ENCODE data around the gene JAZF1.
A peak's percentile ranks its signal among the peaks of the same experiment; 100 is the strongest.

The JAZF1 gene

GRCh38 chr7:28044825-28045224 lies 135.8 kb downstream of the JAZF1 start:
- DNase-seq (ENCODE audit: low read depth in 1 of 2, low spot score in 1 of 2): no peak
- TF ChIP-seq JUND (IDR thresholded peaks at IDR 0.05; ENCODE audit: low read depth): no peak
- in situ Hi-C loops (cut with HindIII; ENCODE audit: low pct_unique_long_range_greater_than_20kb, low sequenced_read_pairs): no loop called here

GRCh38 chr7:28042721-28043120 lies 137.9 kb downstream of the JAZF1 start:
- DNase-seq (ENCODE audit: low read depth in 1 of 2, low spot score in 1 of 2): no peak
- TF ChIP-seq JUND (IDR thresholded peaks at IDR 0.05; ENCODE audit: low read depth): no peak
- in situ Hi-C loops (cut with HindIII; ENCODE audit: low pct_unique_long_range_greater_than_20kb, low sequenced_read_pairs): no loop called here

GRCh38 chr7:28041508-28042314 lies 138.9 kb downstream of the JAZF1 start:
- DNase-seq (ENCODE audit: low read depth in 1 of 2, low spot score in 1 of 2): peak in 1 of 2 experiments; percentile 87
- in situ Hi-C loops (cut with HindIII; ENCODE audit: low pct_unique_long_range_greater_than_20kb, low sequenced_read_pairs): no loop called here
- peak; percentile 93 for TF ChIP-seq JUND (IDR thresholded peaks at IDR 0.05; ENCODE audit: low read depth)

- DNase-seq (ENCODE audit: low read depth in 1 of 2, low spot score in 1 of 2): no peak
- no peak for TF ChIP-seq JUND (IDR thresholded peaks at IDR 0.05; ENCODE audit: low read depth)
- in situ Hi-C loops (cut with HindIII; ENCODE audit: low pct_unique_long_range_greater_than_20kb, low sequenced_read_pairs): no loop called here
Measured at GRCh38 chr7:28038175-28038797, 142.3 kb downstream of the JAZF1 start.

GRCh38 chr7:28037220-28038010 lies 143.2 kb downstream of the JAZF1 start:
- TF ChIP-seq JUND (IDR thresholded peaks at IDR 0.05; ENCODE audit: low read depth): no peak
- peak in 1 of 2 experiments; percentile 20 for DNase-seq (ENCODE audit: low read depth in 1 of 2, low spot score in 1 of 2)
- in situ Hi-C loops (cut with HindIII; ENCODE audit: low pct_unique_long_range_greater_than_20kb, low sequenced_read_pairs): no loop called here

GRCh38 chr7:28036696-28037095 lies 143.9 kb downstream of the JAZF1 start:
- in situ Hi-C loops (cut with HindIII; ENCODE audit: low pct_unique_long_range_greater_than_20kb, low sequenced_read_pairs): no loop called here
- TF ChIP-seq JUND (IDR thresholded peaks at IDR 0.05; ENCODE audit: low read depth): peak; percentile 86
- peak in 1 of 2 experiments; percentile 76 for DNase-seq (ENCODE audit: low read depth in 1 of 2, low spot score in 1 of 2)

- in situ Hi-C loops (cut with HindIII; ENCODE audit: low pct_unique_long_range_greater_than_20kb, low sequenced_read_pairs): no loop called here
- peak in 1 of 2 experiments; percentile 33 for DNase-seq (ENCODE audit: low read depth in 1 of 2, low spot score in 1 of 2)
- no peak for TF ChIP-seq JUND (IDR thresholded peaks at IDR 0.05; ENCODE audit: low read depth)
Measured at GRCh38 chr7:28033386-28033785, 147.2 kb downstream of the JAZF1 start.

- in situ Hi-C loops (cut with HindIII; ENCODE audit: low pct_unique_long_range_greater_than_20kb, low sequenced_read_pairs): no loop called here
- DNase-seq (ENCODE audit: low read depth in 1 of 2, low spot score in 1 of 2): peak in 1 of 2 experiments; percentile 30
- TF ChIP-seq JUND (IDR thresholded peaks at IDR 0.05; ENCODE audit: low read depth): no peak
Measured at GRCh38 chr7:28032738-28033380, 147.7 kb downstream of the JAZF1 start.

GRCh38 chr7:28029051-28029450 lies 151.5 kb downstream of the JAZF1 start:
- DNase-seq (ENCODE audit: low read depth in 1 of 2, low spot score in 1 of 2): no peak
- in situ Hi-C loops (cut with HindIII; ENCODE audit: low pct_unique_long_range_greater_than_20kb, low sequenced_read_pairs): no loop called here
- no peak for TF ChIP-seq JUND (IDR thresholded peaks at IDR 0.05; ENCODE audit: low read depth)

GRCh38 chr7:28028471-28028870 lies 152.1 kb downstream of the JAZF1 start:
- DNase-seq (ENCODE audit: low read depth in 1 of 2, low spot score in 1 of 2): no peak
- in situ Hi-C loops (cut with HindIII; ENCODE audit: low pct_unique_long_range_greater_than_20kb, low sequenced_read_pairs): no loop called here
- no peak for TF ChIP-seq JUND (IDR thresholded peaks at IDR 0.05; ENCODE audit: low read depth)

- DNase-seq (ENCODE audit: low read depth in 1 of 2, low spot score in 1 of 2): no peak
- in situ Hi-C loops (cut with HindIII; ENCODE audit: low pct_unique_long_range_greater_than_20kb, low sequenced_read_pairs): no loop called here
Measured at GRCh38 chr7:28026237-28026636, 154.4 kb downstream of the JAZF1 start.

GRCh38 chr7:28024786-28025334 lies 155.7 kb downstream of the JAZF1 start:
- no peak for DNase-seq (ENCODE audit: low read depth in 1 of 2, low spot score in 1 of 2)
- no peak for TF ChIP-seq JUND (IDR thresholded peaks at IDR 0.05; ENCODE audit: low read depth)
- in situ Hi-C loops (cut with HindIII; ENCODE audit: low pct_unique_long_range_greater_than_20kb, low sequenced_read_pairs): no loop called here

More at GRCh38 chr7:28026237-28026636, 154.4 kb downstream of the JAZF1 start:
- no peak for TF ChIP-seq JUND (IDR thresholded peaks at IDR 0.05; ENCODE audit: low read depth)
